ENCODE data around the gene ZBTB49.

ZBTB49 gene

GRCh38 chr4:4296283-4296846, 6.3 kb downstream of the ZBTB49 start:
- H3K4me3 ChIP-seq (ENCODE audit: low read length), result no peak overlapping the region
- DNase-seq (ENCODE audit: low read depth), result no peak
- no peak for TF ChIP-seq CTCF (conservative IDR thresholded peaks at IDR 0.05; ENCODE audit: low read length)

GRCh38 chr4:4299006-4299405, 9.0 kb downstream of the ZBTB49 start:
- no peak for TF ChIP-seq CTCF (conservative IDR thresholded peaks at IDR 0.05; ENCODE audit: low read length)
- DNase-seq (ENCODE audit: low read depth), result no peak
- H3K4me3 ChIP-seq (ENCODE audit: low read length), result no peak overlapping the region

DNA sequence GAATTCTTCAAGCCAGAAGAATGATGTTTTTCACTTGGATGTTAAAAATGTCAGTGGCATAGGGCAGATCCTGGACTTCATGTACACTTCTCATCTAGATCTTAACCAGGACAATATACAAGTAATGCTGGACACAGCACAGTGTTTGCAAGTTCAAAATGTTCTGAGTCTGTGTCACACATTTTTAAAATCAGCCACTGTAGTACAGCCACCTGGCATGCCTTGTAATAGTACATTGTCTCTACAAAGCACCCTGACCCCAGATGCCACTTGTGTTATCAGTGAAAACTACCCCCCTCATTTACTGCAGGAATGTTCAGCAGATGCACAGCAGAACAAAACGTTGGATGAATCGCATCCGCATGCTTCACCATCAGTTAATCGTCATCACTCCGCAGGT, 11.9 kb downstream of the ZBTB49 start:
- no peak for TF ChIP-seq CTCF (conservative IDR thresholded peaks at IDR 0.05; ENCODE audit: low read length)
- no peak for DNase-seq (ENCODE audit: low read depth)
- H3K4me3 ChIP-seq (ENCODE audit: low read length), result no peak overlapping the region

GRCh38 chr4:4302416-4302815, 12.4 kb downstream of the ZBTB49 start:
- TF ChIP-seq CTCF (conservative IDR thresholded peaks at IDR 0.05; ENCODE audit: low read length), result no peak
- no peak for DNase-seq (ENCODE audit: low read depth)
- no peak overlapping the region for H3K4me3 ChIP-seq (ENCODE audit: low read length)

DNA sequence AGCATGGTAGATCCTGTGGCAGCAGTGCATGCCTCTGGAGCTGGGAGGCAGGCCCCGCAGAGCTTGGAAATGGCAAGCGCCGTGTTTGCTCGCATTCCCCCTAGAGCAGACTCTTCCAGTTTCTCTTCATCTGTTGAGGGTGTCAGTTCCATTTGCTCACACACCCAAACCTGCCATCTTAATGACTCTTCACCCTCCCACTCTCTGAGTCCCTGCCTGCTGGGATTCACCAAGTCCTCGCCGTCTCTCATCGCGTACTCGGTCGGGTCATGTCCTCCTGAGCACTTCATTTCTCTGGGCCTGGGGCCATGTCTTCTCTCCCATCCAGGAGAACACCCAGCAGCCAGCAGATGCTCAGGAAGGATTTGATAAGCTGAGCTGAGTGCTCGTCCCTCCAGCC, 16.9 kb downstream of the ZBTB49 start:
- H3K4me3 ChIP-seq (ENCODE audit: low read length), result no peak overlapping the region
- TF ChIP-seq CTCF (conservative IDR thresholded peaks at IDR 0.05; ENCODE audit: low read length), result no peak
- DNase-seq (ENCODE audit: low read depth), result no peak

DNA sequence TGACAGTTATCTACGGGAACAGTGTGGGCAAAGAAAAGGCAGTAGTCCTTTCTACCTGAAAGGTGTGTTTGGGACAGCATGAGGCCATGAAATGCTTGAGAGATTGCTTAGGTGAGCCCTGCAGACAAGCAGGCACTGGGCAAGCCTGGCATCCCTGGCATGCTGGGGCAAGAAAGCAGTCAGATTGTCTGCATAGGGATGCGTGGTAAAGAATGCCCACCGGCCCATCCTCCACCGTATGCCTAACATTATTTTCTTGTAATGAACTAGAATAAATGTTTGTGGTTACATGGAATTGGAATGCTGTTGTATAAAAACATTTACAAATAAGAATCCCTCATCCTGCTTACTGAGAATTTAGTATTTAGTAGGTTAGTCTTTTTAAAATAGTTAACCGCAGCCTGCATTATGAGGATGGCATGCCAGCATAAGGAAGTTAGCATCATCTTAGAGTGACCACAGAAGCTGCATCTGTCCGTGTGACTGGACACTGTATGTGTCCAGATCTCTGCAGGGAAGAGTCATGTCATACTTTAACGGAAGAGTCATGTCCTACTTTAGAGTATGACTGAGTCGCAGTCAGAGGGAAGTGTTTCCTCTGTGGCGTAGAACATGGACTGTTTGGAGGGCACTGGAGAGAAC, 18.9 kb downstream of the ZBTB49 start:
- peak; percentile 87 for DNase-seq (ENCODE audit: low read depth)
- H3K4me3 ChIP-seq (ENCODE audit: low read length), result no peak overlapping the region
- TF ChIP-seq CTCF (conservative IDR thresholded peaks at IDR 0.05; ENCODE audit: low read length), result no peak

- H3K4me3 ChIP-seq (ENCODE audit: low read length), result no peak overlapping the region
Observed at GRCh38 chr4:4311193-4311592, 21.1 kb downstream of the ZBTB49 start.

More at GRCh38 chr4:4311193-4311592, 21.1 kb downstream of the ZBTB49 start:
- TF ChIP-seq CTCF (conservative IDR thresholded peaks at IDR 0.05; ENCODE audit: low read length), result no peak; the same call in 1 of the 2 replicates
- DNase-seq (ENCODE audit: low read depth), result peak; percentile 31

Measured in AG10803 (cell line).